SK-N-SH (cell line): Measurements from ENCODE around the gene SSR4.
"Not testable (repeated sequence)": the region's sequence is repeated elsewhere in the genome, so short reads cannot be mapped to it uniquely, and the experiment has no call there.

ENCODE experiments used
- CTCF ChIP-seq: fragments of 200-600 bp; sonication (generic); IDR thresholded peaks from 2 replicates; pipeline ENCODE4 v1.6.1; 2017; ENCODE audit warnings: antibody characterized with exemption, mild to moderate bottlenecking, moderate library complexity
- EZH2phosphoT487 ChIP-seq: fragments of 200-600 bp; sonication (generic); IDR thresholded peaks from 2 replicates; pipeline ENCODE4 v1.6.1; 2017; ENCODE audit warnings: low read depth, mixed run types, mild to moderate bottlenecking, antibody characterized with exemption, moderate library complexity, borderline replicate concordance
- JUND ChIP-seq: IDR thresholded peaks from 2 replicates; pipeline ENCODE4 v1.4.0; 2012
- MAX ChIP-seq: IDR thresholded peaks from 2 replicates; pipeline ENCODE4 v1.4.0; 2012; ENCODE audit warnings: low read depth
- MXI1 ChIP-seq: IDR thresholded peaks from 2 replicates; pipeline ENCODE4 v1.6.1; 2012; ENCODE audit warnings: mild to moderate bottlenecking, low read depth, low read length, improper control_type of control experiment
- POLR2AphosphoS5 ChIP-seq: IDR thresholded peaks from 2 replicates; pipeline ENCODE4 v1.6.1; 2012; ENCODE audit warnings: low read depth, low read length
- RCOR1 ChIP-seq: fragments of 150-350 bp; IDR thresholded peaks from 2 replicates; pipeline ENCODE4 v1.6.1; 2017; ENCODE audit warnings: antibody characterized with exemption, low read length
- TAF1 ChIP-seq: IDR thresholded peaks from 2 replicates; pipeline ENCODE4 v1.6.1; 2012; ENCODE audit warnings: low read depth, mild to moderate bottlenecking, low read length, moderate library complexity, borderline replicate concordance
- YY1 ChIP-seq: IDR thresholded peaks from 2 replicates; pipeline ENCODE4 v1.4.0; 2012; ENCODE audit warnings: low read depth, mild to moderate bottlenecking
- TF ChIP-seq, protein P1 (sequence below): fragments of 150-350 bp; IDR thresholded peaks from 2 replicates; pipeline ENCODE4 v1.6.1; 2016; ENCODE audit warnings: mild to moderate bottlenecking, low read depth, low read length
- TF ChIP-seq, protein P2 (sequence below): IDR thresholded peaks from 2 replicates; pipeline ENCODE4; 2012
- TF ChIP-seq, protein P3 (sequence below): IDR thresholded peaks from 2 replicates; pipeline ENCODE4 v1.4.0; 2012; ENCODE audit warnings: low read depth, borderline replicate concordance

DNA sequence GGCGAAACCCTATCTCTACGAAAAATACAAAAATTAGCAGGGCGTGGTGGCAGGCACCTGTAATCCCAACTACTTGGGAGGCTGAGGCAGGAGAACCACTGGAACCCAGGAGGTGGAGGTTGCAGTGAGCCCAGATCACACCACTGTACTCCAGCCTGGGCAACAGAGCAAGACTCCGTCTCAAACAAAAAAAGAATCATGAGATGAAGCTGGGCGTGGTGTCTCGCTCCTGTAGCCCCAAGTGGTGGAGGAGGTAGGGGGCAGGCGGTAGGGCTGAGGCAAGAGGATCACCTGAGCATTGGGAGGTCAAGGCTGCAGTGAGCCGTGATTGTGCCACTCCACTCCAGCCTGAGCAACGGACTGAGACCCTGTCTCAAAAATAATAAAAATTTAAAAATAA, 23.6 kb downstream of the SSR4 start:
- TF ChIP-seq, protein P1, sequence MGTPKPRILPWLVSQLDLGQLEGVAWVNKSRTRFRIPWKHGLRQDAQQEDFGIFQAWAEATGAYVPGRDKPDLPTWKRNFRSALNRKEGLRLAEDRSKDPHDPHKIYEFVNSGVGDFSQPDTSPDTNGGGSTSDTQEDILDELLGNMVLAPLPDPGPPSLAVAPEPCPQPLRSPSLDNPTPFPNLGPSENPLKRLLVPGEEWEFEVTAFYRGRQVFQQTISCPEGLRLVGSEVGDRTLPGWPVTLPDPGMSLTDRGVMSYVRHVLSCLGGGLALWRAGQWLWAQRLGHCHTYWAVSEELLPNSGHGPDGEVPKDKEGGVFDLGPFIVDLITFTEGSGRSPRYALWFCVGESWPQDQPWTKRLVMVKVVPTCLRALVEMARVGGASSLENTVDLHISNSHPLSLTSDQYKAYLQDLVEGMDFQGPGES = not testable (repeated sequence)
- not testable (repeated sequence) for TF ChIP-seq CTCF, JUND, RCOR1, MAX, TAF1, MXI1, YY1, POLR2AphosphoS5, EZH2phosphoT487
- TF ChIP-seq, protein P2, sequence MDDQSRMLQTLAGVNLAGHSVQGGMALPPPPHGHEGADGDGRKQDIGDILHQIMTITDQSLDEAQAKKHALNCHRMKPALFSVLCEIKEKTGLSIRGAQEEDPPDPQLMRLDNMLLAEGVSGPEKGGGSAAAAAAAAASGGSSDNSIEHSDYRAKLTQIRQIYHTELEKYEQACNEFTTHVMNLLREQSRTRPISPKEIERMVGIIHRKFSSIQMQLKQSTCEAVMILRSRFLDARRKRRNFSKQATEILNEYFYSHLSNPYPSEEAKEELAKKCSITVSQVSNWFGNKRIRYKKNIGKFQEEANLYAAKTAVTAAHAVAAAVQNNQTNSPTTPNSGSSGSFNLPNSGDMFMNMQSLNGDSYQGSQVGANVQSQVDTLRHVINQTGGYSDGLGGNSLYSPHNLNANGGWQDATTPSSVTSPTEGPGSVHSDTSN = not testable (repeated sequence)
- TF ChIP-seq, protein P3, sequence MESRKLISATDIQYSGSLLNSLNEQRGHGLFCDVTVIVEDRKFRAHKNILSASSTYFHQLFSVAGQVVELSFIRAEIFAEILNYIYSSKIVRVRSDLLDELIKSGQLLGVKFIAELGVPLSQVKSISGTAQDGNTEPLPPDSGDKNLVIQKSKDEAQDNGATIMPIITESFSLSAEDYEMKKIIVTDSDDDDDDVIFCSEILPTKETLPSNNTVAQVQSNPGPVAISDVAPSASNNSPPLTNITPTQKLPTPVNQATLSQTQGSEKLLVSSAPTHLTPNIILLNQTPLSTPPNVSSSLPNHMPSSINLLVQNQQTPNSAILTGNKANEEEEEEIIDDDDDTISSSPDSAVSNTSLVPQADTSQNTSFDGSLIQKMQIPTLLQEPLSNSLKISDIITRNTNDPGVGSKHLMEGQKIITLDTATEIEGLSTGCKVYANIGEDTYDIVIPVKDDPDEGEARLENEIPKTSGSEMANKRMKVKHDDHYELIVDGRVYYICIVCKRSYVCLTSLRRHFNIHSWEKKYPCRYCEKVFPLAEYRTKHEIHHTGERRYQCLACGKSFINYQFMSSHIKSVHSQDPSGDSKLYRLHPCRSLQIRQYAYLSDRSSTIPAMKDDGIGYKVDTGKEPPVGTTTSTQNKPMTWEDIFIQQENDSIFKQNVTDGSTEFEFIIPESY = not testable (repeated sequence)
